IPS-15b (cell line): ENCODE data around the gene BACE1-AS.
"Not testable (repeated sequence)": the region's sequence is repeated elsewhere in the genome, so short reads cannot be mapped to it uniquely, and the experiment has no call there.

Source experiments
- H3K27me3 ChIP-seq: one replicate; pipeline ENCODE4 v1.6.1; 2013; ENCODE audit warnings: low read length; ENCODE audit not compliant: control insufficient read depth, insufficient read depth
- H3K36me3 ChIP-seq: one replicate; pipeline ENCODE4 v1.6.1; 2013; ENCODE audit warnings: low read length; ENCODE audit not compliant: control insufficient read depth, insufficient read depth
- H3K4me1 ChIP-seq: one replicate; pipeline ENCODE4 v1.6.1; 2013; ENCODE audit warnings: mild to moderate bottlenecking, low read length; ENCODE audit not compliant: control insufficient read depth, insufficient read depth
- H3K4me3 ChIP-seq: one replicate; pipeline ENCODE4 v1.5.1; 2013; ENCODE audit warnings: low read depth, low read length
- H3K9ac ChIP-seq: one replicate; pipeline ENCODE4 v1.6.1; 2013; ENCODE audit warnings: low read depth, mild to moderate bottlenecking, low read length
- H3K9me3 ChIP-seq: one replicate; pipeline ENCODE4 v1.6.1; 2013; ENCODE audit warnings: mild to moderate bottlenecking, low read length; ENCODE audit not compliant: control insufficient read depth, insufficient read depth

Gene BACE1-AS

DNA sequence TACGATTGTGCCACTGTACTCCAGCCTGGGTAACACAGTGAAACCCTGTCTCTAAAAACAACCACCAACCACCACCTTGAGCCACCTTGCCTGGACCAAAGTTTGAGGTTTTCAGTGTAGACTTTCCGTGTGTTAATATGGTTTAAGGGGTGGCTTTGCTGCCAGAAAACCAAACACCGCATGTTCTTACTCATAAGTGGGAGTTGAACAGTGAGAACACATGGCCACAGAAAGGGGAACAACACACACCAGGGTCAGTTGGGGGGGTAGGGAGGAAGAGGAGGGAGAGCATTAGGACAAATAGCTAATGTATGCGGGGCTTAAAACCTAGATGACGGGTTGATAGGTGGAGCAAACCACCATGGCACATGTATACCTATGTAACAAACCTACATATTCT, 19.0 kb upstream of the BACE1-AS start:
- H3K27me3 ChIP-seq, H3K4me3 ChIP-seq, H3K9me3 ChIP-seq, H3K9ac ChIP-seq, H3K36me3 ChIP-seq, H3K4me1 ChIP-seq: not testable (repeated sequence)

DNA sequence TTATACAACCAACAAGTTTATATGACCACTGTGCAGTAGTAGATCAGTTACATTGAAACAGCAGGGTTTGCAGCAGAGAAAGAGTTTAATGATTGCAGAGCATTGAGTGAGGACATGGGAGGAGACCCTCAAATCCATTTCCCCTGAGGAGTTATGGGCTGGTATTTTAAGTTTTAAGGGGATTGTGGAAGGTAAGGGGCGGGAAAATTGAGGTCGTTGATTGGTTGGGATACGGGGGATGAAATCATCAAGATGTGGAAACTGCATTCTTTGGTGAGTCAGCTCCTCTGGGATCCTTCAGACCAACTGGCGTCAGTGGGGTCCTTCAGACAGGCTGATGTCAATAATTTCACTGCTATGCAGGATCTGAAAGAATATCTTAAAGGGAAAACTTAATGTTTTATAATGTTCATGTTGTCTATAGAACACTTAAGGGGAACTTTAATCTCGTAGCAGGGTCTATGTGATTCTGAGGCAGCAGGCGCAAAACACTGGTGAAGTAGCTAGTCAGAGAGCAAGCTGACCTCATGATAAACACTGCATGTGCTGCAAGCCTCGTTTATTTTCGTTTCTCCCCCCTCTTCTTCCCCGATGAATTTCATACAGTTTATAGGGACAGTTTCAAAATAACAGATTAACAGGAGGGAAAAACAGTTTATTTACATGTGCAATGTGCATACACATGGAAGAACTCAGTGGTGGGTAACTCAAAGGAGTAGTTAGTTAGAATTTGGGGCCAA, 17.4 kb upstream of the BACE1-AS start:
- Histone ChIP-seq H3K4me3 (no peak overlapping the region), H3K27me3 (peaks cover 4% of the 10 kb centered on the region), H3K9me3 (no peaks in the 10 kb centered on the region), H3K4me1 (no peaks in the 10 kb centered on the region), H3K36me3 (no peaks in the 10 kb centered on the region), H3K9ac (no peak overlapping the region)

DNA sequence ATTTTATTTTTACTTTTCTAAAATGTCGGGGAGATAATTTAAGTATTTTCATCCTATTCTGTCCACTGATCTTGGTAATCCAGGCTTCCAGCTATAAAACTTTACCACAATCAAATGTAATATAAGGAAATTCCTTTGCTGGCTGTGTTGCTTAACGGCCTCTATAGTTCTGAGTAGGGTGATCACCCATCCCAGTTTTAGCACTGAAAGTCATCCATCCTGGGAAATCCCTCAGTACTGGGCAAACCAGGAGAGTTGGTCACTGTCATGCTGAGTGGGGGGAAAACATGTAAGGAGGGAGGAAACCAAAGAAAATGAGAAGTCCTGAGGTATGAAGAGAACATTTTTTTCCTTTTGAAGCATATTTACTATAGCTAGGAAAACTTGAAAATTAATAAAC, 12.8 kb upstream of the BACE1-AS start:
- Histone ChIP-seq H3K4me3 (no peak overlapping the region), H3K36me3 (peaks cover 6% of the 10 kb centered on the region), H3K4me1 (no peaks in the 10 kb centered on the region), H3K9ac (no peak overlapping the region), H3K27me3 (no peaks in the 10 kb centered on the region), H3K9me3 (no peaks in the 10 kb centered on the region)

DNA sequence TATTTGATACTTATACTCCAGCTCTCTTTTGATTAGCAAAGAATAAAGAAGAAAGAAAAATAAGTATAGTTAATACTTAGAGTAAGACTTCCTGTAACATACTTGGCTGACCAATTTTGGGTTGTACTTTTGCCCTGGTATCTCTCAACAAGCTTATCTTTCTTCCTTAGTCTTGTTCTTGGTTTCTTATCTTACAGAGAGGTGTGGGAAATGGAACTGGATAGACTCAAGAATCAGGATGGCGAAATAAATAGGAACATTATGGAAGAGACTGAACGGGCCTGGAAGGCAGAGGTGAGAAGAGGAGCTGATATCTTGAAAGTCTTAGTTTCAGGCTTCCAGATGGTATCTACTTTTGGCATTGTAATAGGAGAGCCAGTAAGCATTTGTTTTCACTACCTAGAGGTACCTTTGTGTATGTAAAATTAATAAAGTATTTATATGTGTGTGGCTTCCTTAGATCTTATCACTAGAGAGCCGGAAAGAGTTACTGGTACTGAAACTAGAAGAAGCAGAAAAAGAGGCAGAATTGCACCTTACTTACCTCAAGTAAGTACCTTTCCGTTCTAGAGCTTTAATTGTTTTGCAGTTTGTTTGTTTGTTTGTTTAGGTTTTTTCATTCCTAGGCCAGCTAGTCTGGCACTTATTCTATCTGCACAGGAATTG, 11.3 kb upstream of the BACE1-AS start:
- H3K27me3 ChIP-seq: no peaks in the 10 kb centered on the region
- peaks cover 15% of the 10 kb centered on the region for H3K36me3 ChIP-seq
- no peak overlapping the region for H3K9ac ChIP-seq
- no peaks in the 10 kb centered on the region for H3K4me1 ChIP-seq
- H3K9me3 ChIP-seq: no peaks in the 10 kb centered on the region
- no peak overlapping the region for H3K4me3 ChIP-seq

DNA sequence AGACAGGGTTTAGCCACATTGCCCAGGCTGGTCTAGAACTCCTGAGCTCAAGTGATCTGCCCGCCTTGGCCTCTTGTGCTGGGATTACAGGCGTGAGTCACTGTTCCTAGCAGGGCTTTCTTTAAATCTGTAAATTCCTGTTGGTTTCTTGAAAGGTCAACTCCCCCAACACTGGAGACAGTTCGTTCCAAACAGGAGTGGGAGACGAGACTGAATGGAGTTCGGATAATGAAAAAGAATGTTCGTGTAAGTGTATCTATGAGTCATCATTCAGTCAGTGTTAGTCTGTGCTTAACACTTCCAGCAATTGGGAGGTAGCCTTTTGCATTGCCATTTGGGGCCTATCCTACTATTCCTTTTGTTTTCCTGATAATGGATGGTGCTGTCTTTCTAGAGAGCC, 10.0 kb upstream of the BACE1-AS start:
- Histone ChIP-seq H3K4me1 (no peaks in the 10 kb centered on the region), H3K27me3 (no peaks in the 10 kb centered on the region), H3K36me3 (peaks cover 15% of the 10 kb centered on the region), H3K4me3 (no peak overlapping the region), H3K9ac (no peak overlapping the region), H3K9me3 (no peaks in the 10 kb centered on the region)

DNA sequence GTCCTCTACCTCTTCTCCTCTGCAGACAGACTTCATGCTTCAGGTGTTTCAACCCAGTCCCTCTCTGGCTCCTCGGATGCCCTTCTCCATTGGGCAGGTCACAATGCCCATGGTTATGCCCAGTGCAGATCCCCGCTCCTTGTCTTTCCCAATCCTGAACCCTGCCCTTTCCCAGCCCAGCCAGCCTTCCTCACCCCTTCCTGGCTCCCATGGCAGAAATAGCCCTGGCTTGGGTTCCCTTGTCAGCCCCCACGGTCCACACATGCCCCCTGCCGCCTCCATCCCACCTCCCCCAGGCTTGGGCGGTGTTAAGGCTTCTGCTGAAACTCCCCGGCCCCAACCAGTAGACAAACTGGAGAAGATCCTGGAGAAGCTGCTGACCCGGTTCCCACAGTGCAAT, 9.3 kb upstream of the BACE1-AS start:
- H3K9ac ChIP-seq: no peak overlapping the region
- no peaks in the 10 kb centered on the region for H3K27me3 ChIP-seq
- no peaks in the 10 kb centered on the region for H3K4me1 ChIP-seq
- H3K9me3 ChIP-seq: no peaks in the 10 kb centered on the region
- no peak overlapping the region for H3K4me3 ChIP-seq
- H3K36me3 ChIP-seq: peaks cover 15% of the 10 kb centered on the region

DNA sequence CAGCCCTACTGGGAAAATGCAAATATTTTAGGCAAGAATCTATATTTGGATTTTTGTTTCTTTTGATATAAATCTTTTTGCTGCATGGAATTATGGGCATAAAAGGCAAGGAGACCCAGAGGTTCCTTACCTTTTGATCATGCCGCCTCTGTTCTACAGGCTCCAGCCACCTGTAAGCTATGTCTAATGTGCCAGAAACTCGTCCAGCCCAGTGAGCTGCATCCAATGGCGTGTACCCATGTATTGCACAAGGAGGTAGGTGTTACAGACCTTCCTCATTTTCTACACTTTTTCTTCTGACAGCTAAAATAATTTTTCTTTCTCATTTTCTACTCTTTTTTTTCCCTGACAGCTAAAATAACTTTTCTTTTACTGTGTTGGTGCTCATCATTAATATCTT, 8.2 kb upstream of the BACE1-AS start:
- H3K36me3 ChIP-seq: peaks cover 15% of the 10 kb centered on the region
- H3K4me3 ChIP-seq: no peak overlapping the region
- no peaks in the 10 kb centered on the region for H3K9me3 ChIP-seq
- no peaks in the 10 kb centered on the region for H3K4me1 ChIP-seq
- no peak overlapping the region for H3K9ac ChIP-seq
- no peaks in the 10 kb centered on the region for H3K27me3 ChIP-seq

DNA sequence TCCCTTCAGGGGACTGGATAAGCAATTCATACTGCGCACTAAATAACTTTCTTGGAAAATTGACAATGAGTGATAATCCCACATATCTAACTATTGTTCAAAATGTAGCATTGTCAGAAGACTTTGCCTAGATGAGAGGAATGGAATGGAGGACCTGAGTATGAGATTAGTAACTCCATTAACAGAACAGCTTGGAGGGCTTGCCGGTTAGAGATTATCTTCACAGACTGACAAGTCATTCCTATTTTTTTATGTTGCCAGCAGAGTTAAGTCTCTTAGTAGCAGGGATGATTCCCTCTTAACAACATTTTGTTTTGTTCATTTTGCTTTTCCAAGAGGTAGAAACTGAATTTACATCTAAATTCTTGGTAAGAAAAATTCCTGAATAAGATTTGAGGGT, 7.1 kb upstream of the BACE1-AS start:
- H3K36me3 ChIP-seq: peaks cover 21% of the 10 kb centered on the region
- H3K4me1 ChIP-seq: no peaks in the 10 kb centered on the region
- no peaks in the 10 kb centered on the region for H3K27me3 ChIP-seq
- H3K4me3 ChIP-seq: no peak overlapping the region
- no peaks in the 10 kb centered on the region for H3K9me3 ChIP-seq
- H3K9ac ChIP-seq: no peak overlapping the region

DNA sequence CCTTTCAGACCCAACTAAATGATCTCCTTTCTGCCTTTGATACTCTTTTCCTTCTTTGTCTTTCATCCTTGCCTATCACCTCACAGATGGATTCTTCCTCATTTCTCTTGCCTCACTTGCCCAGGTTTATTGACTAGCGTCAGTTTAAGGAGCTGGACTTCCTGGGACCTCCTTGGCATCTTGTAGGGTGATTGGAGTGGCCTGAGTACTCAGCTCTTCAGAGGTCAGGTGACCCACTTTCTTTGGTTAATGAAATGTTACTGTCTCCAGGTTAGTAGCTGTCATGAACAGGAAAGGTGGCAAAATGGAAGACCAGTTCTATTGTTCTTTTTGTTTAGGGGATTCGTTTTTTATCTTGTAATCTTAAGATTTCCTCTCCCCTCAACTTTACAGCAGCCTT, 4.6 kb upstream of the BACE1-AS start:
- no peaks in the 10 kb centered on the region for H3K4me1 ChIP-seq
- H3K9me3 ChIP-seq: no peaks in the 10 kb centered on the region
- no peaks in the 10 kb centered on the region for H3K27me3 ChIP-seq
- peaks cover 20% of the 10 kb centered on the region for H3K36me3 ChIP-seq
- no peak overlapping the region for H3K9ac ChIP-seq
- no peak overlapping the region for H3K4me3 ChIP-seq

DNA sequence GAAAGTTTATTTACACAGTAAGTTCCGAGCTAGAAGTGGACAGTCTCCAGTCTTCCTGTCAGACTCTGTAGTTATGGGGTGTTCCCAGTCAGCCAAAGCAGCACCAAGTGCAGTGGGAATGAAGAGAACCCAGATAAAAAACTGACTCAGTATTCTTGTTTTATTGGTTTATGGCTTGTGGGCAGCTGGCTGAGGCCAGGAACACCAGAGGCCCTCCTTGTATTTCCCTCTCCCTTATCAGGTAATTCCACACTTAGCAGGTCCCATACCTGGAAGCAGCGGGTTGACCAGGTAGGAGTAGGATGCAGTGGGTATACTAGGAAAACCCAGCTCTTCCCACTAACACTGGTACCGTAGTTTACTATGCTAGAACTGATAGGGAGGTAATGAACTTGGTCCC, 3.5 kb upstream of the BACE1-AS start:
- Histone ChIP-seq H3K27me3 (no peaks in the 10 kb centered on the region), H3K36me3 (peaks cover 20% of the 10 kb centered on the region), H3K9me3 (no peaks in the 10 kb centered on the region), H3K4me1 (no peaks in the 10 kb centered on the region), H3K4me3 (no peak overlapping the region), H3K9ac (no peak overlapping the region)

DNA sequence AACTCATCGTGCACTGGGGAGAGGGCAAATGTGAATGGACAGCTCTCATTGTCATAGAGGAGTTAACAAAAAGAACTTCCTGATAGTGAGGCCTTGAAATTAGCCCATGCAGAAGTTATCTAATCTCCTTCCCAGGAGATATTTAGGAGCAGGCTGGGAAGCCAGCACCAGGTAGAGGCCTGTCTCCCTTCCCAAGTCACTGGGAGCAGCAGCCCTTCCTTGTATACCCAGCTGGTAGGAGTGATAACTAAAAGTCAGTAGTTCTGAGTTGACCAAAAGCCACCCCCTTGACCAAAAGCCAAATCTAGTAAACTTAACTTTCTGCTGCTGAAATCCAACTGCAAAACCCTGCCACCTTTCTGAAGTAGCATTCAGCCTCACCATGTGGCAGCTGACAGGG, 1.4 kb upstream of the BACE1-AS start:
- H3K9me3 ChIP-seq: no peaks in the 10 kb centered on the region
- no peaks in the 10 kb centered on the region for H3K27me3 ChIP-seq
- no peak overlapping the region for H3K4me3 ChIP-seq
- peaks cover 12% of the 10 kb centered on the region for H3K36me3 ChIP-seq
- no peaks in the 10 kb centered on the region for H3K4me1 ChIP-seq
- no peak overlapping the region for H3K9ac ChIP-seq

DNA sequence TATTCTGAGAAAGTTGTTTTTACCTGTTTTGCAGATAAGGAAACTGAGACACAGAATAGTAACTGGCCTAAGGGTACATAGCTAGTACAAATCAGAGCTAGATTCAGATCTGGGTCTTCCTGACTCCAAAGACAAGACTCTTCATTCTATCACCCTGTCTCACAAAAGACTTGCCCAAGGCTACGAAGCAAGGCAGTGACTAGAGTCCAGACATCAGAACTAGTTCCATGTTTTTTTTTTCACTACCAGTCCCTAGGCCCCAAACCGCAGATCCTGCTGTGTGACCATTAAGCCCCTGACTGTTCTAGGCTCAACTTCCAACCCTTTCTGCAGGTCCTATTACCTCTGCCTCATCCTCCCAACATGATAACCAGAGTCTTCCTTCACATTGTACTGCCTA, 1.5 kb downstream of the BACE1-AS start:
- no peaks in the 10 kb centered on the region for H3K9me3 ChIP-seq
- H3K9ac ChIP-seq: no peak overlapping the region
- no peak overlapping the region for H3K4me3 ChIP-seq
- H3K4me1 ChIP-seq: no peaks in the 10 kb centered on the region
- no peaks in the 10 kb centered on the region for H3K27me3 ChIP-seq
- peaks cover 12% of the 10 kb centered on the region for H3K36me3 ChIP-seq
